ENCODE data around the gene SEC14L2.
A peak's percentile ranks its signal among the peaks of the same experiment; 100 is the strongest.

Gene SEC14L2

GRCh38 chr22:30396871-30397655 is at the start of gene SEC14L2:
Gene SEC14L2 (plus strand): TSS chr22:30397018. CDS start chr22:30397117, 99 bp downstream.
- Histone ChIP-seq H3K9me3 (ENCODE audit: insufficient read depth, low read depth, low read length) (no peaks in the 10 kb centered on the region), H3K36me3 (ENCODE audit: insufficient read depth, low read depth, low read length) (no peaks in the 10 kb centered on the region), H3K27ac (ENCODE audit: low read length) (no peak within 1 kb of the TSS), H3K4me3 (ENCODE audit: low read length) (peak within 1 kb of the TSS; percentile 68), H3K27me3 (ENCODE audit: insufficient read depth, low read length) (peaks cover 47% of the 10 kb centered on the region), H3K4me1 (ENCODE audit: insufficient read depth, low read length) (peaks cover 11% of the 10 kb centered on the region), H3K9ac (ENCODE audit: low read depth, low read length) (peak within 1 kb of the TSS; percentile 56; the same call in 1 of the 2 replicates)

- Histone ChIP-seq H3K4me1 (ENCODE audit: insufficient read depth, low read length) (no peaks in the 10 kb centered on the region), H3K9ac (ENCODE audit: low read depth, low read length) (no peak overlapping the region), H3K9me3 (ENCODE audit: insufficient read depth, low read depth, low read length) (no peaks in the 10 kb centered on the region), H3K27ac (ENCODE audit: low read length) (no peak overlapping the region), H3K4me3 (ENCODE audit: low read length) (no peak overlapping the region), H3K27me3 (ENCODE audit: insufficient read depth, low read length) (no peaks in the 10 kb centered on the region), H3K36me3 (ENCODE audit: insufficient read depth, low read depth, low read length) (peaks cover 97% of the 10 kb centered on the region)
Observed at GRCh38 chr22:30347255-30347892, 49.4 kb upstream of the SEC14L2 start.

GRCh38 chr22:30348404-30348803 is 48.4 kb upstream of the SEC14L2 start:
- Histone ChIP-seq H3K9ac (ENCODE audit: low read depth, low read length) (no peak overlapping the region), H3K4me3 (ENCODE audit: low read length) (no peak overlapping the region), H3K4me1 (ENCODE audit: insufficient read depth, low read length) (no peaks in the 10 kb centered on the region), H3K36me3 (ENCODE audit: insufficient read depth, low read depth, low read length) (peaks cover 95% of the 10 kb centered on the region), H3K27me3 (ENCODE audit: insufficient read depth, low read length) (no peaks in the 10 kb centered on the region), H3K9me3 (ENCODE audit: insufficient read depth, low read depth, low read length) (no peaks in the 10 kb centered on the region), H3K27ac (ENCODE audit: low read length) (no peak overlapping the region)

GRCh38 chr22:30348809-30349208 is 48.0 kb upstream of the SEC14L2 start:
- no peaks in the 10 kb centered on the region for H3K4me1 ChIP-seq (ENCODE audit: insufficient read depth, low read length)
- no peak overlapping the region for H3K4me3 ChIP-seq (ENCODE audit: low read length)
- no peaks in the 10 kb centered on the region for H3K27me3 ChIP-seq (ENCODE audit: insufficient read depth, low read length)
- no peak overlapping the region for H3K27ac ChIP-seq (ENCODE audit: low read length)
- H3K9ac ChIP-seq (ENCODE audit: low read depth, low read length): no peak overlapping the region
- no peaks in the 10 kb centered on the region for H3K9me3 ChIP-seq (ENCODE audit: insufficient read depth, low read depth, low read length)
- peaks cover 94% of the 10 kb centered on the region for H3K36me3 ChIP-seq (ENCODE audit: insufficient read depth, low read depth, low read length)

GRCh38 chr22:30351226-30351625 is 45.6 kb upstream of the SEC14L2 start:
- H3K4me1 ChIP-seq (ENCODE audit: insufficient read depth, low read length): no peaks in the 10 kb centered on the region; the same call in 1 of the 2 replicates
- H3K9ac ChIP-seq (ENCODE audit: low read depth, low read length): no peak overlapping the region
- no peak overlapping the region for H3K4me3 ChIP-seq (ENCODE audit: low read length)
- H3K27me3 ChIP-seq (ENCODE audit: insufficient read depth, low read length): no peaks in the 10 kb centered on the region
- peaks cover 77% of the 10 kb centered on the region for H3K36me3 ChIP-seq (ENCODE audit: insufficient read depth, low read depth, low read length)
- no peaks in the 10 kb centered on the region for H3K9me3 ChIP-seq (ENCODE audit: insufficient read depth, low read depth, low read length)
- H3K27ac ChIP-seq (ENCODE audit: low read length): no peak overlapping the region

- Histone ChIP-seq H3K9ac (ENCODE audit: low read depth, low read length) (0 out of 2 replicates have a peak overlapping the region, but pooled peaks have one; percentile 35), H3K36me3 (ENCODE audit: insufficient read depth, low read depth, low read length) (peaks cover 46% of the 10 kb centered on the region), H3K27ac (ENCODE audit: low read length) (no peak overlapping the region), H3K9me3 (ENCODE audit: insufficient read depth, low read depth, low read length) (no peaks in the 10 kb centered on the region), H3K27me3 (ENCODE audit: insufficient read depth, low read length) (no peaks in the 10 kb centered on the region), H3K4me3 (ENCODE audit: low read length) (no peak overlapping the region), H3K4me1 (ENCODE audit: insufficient read depth, low read length) (peaks cover 5% of the 10 kb centered on the region)
Observed at GRCh38 chr22:30354644-30355043, 42.2 kb upstream of the SEC14L2 start.

GRCh38 chr22:30356449-30357235 is 40.2 kb upstream of the SEC14L2 start, which contains the start of the genes CCDC157 and SF3A1:
Gene CCDC157 (plus strand): TSS chr22:30357007. CDS start chr22:30366001, 8,994 bp downstream.
Gene SF3A1 (minus strand): TSS chr22:30356894. CDS start chr22:30356792, 102 bp downstream.
- peaks cover 26% of the 10 kb centered on the region for H3K36me3 ChIP-seq (ENCODE audit: insufficient read depth, low read depth, low read length)
- peak within 1 kb of the TSS; percentile 93 for H3K27ac ChIP-seq (ENCODE audit: low read length)
- H3K27me3 ChIP-seq (ENCODE audit: insufficient read depth, low read length): no peaks in the 10 kb centered on the region
- H3K4me1 ChIP-seq (ENCODE audit: insufficient read depth, low read length): peaks cover 5% of the 10 kb centered on the region
- no peaks in the 10 kb centered on the region for H3K9me3 ChIP-seq (ENCODE audit: insufficient read depth, low read depth, low read length)
- peak within 1 kb of the TSS; percentile 97 for H3K4me3 ChIP-seq (ENCODE audit: low read length)
- H3K9ac ChIP-seq (ENCODE audit: low read depth, low read length): peak within 1 kb of the TSS; percentile 95

GRCh38 chr22:30357236-30357570 is 39.6 kb upstream of the SEC14L2 start:
- H3K4me1 ChIP-seq (ENCODE audit: insufficient read depth, low read length): peaks cover 5% of the 10 kb centered on the region
- peak overlapping the region; percentile 95; the same call in 1 of the 2 replicates for H3K9ac ChIP-seq (ENCODE audit: low read depth, low read length)
- peaks cover 21% of the 10 kb centered on the region for H3K36me3 ChIP-seq (ENCODE audit: insufficient read depth, low read depth, low read length)
- no peaks in the 10 kb centered on the region for H3K9me3 ChIP-seq (ENCODE audit: insufficient read depth, low read depth, low read length)
- no peak overlapping the region for H3K27ac ChIP-seq (ENCODE audit: low read length)
- H3K4me3 ChIP-seq (ENCODE audit: low read length): peak overlapping the region; percentile 97
- no peaks in the 10 kb centered on the region for H3K27me3 ChIP-seq (ENCODE audit: insufficient read depth, low read length)

GRCh38 chr22:30357650-30358215 is 39.1 kb upstream of the SEC14L2 start:
- Histone ChIP-seq H3K27me3 (ENCODE audit: insufficient read depth, low read length) (no peaks in the 10 kb centered on the region), H3K9me3 (ENCODE audit: insufficient read depth, low read depth, low read length) (no peaks in the 10 kb centered on the region), H3K4me1 (ENCODE audit: insufficient read depth, low read length) (peaks cover 9% of the 10 kb centered on the region), H3K9ac (ENCODE audit: low read depth, low read length) (peak overlapping the region; percentile 95; the same call in 1 of the 2 replicates), H3K4me3 (ENCODE audit: low read length) (peak overlapping the region; percentile 97; the same call in 1 of the 2 replicates), H3K36me3 (ENCODE audit: insufficient read depth, low read depth, low read length) (peaks cover 15% of the 10 kb centered on the region), H3K27ac (ENCODE audit: low read length) (no peak overlapping the region)

- Histone ChIP-seq H3K27ac (ENCODE audit: low read length) (no peak overlapping the region), H3K36me3 (ENCODE audit: insufficient read depth, low read depth, low read length) (peaks cover 10% of the 10 kb centered on the region), H3K27me3 (ENCODE audit: insufficient read depth, low read length) (no peaks in the 10 kb centered on the region), H3K9me3 (ENCODE audit: insufficient read depth, low read depth, low read length) (no peaks in the 10 kb centered on the region), H3K9ac (ENCODE audit: low read depth, low read length) (no peak overlapping the region), H3K4me1 (ENCODE audit: insufficient read depth, low read length) (peaks cover 12% of the 10 kb centered on the region), H3K4me3 (ENCODE audit: low read length) (no peak overlapping the region)
Observed at GRCh38 chr22:30358541-30358940, 38.3 kb upstream of the SEC14L2 start.

Measured in iPS-20b (cell line).